SU-DHL-6 (cell line): Measurements from ENCODE around the gene TBL1X.

ENCODE experiments used
- CTCF ChIP-seq: fragments of 200-600 bp; sonication (generic); IDR thresholded peaks from one replicate; pipeline ENCODE4 v1.5.1; 2017; ENCODE audit warnings: antibody characterized with exemption, mild to moderate bottlenecking, low read length, moderate library complexity; ENCODE audit not compliant: insufficient read depth, poor library complexity, severe bottlenecking
- EZH2phosphoT487 ChIP-seq: fragments of 200-600 bp; sonication (generic), shearing (Covaris generic); conservative IDR thresholded peaks from 2 replicates; pipeline ENCODE4 v1.6.1; 2018; ENCODE audit warnings: mild to moderate bottlenecking, antibody characterized with exemption, low read length, moderate library complexity, mixed read lengths

GRCh38 chrX:9626379-9626778 is 161.5 kb downstream of the TBL1X start:
- TF ChIP-seq CTCF (no peak), EZH2phosphoT487 (no peak)
